DOHH2 (cell line): Measurements from ENCODE around the gene DLGAP3.

Source experiments
- EZH2phosphoT487 ChIP-seq: fragments of 200-600 bp; sonication (generic); IDR thresholded peaks from 2 replicates; pipeline ENCODE4 v1.6.1; 2017; ENCODE audit warnings: borderline replicate concordance, mild to moderate bottlenecking, antibody characterized with exemption, low read length, moderate library complexity, mixed read lengths
- TF ChIP-seq, protein P1 (sequence below): fragments of 200-600 bp; sonication (generic); IDR thresholded peaks from one replicate; pipeline ENCODE4 v1.5.1; 2014; ENCODE audit warnings: antibody characterized with exemption, mild to moderate bottlenecking, low read depth, low read length; ENCODE audit not compliant: poor library complexity, severe bottlenecking

GRCh38 chr1:34885405-34886247 is 43.8 kb downstream of the DLGAP3 start:
- TF ChIP-seq, protein P1, sequence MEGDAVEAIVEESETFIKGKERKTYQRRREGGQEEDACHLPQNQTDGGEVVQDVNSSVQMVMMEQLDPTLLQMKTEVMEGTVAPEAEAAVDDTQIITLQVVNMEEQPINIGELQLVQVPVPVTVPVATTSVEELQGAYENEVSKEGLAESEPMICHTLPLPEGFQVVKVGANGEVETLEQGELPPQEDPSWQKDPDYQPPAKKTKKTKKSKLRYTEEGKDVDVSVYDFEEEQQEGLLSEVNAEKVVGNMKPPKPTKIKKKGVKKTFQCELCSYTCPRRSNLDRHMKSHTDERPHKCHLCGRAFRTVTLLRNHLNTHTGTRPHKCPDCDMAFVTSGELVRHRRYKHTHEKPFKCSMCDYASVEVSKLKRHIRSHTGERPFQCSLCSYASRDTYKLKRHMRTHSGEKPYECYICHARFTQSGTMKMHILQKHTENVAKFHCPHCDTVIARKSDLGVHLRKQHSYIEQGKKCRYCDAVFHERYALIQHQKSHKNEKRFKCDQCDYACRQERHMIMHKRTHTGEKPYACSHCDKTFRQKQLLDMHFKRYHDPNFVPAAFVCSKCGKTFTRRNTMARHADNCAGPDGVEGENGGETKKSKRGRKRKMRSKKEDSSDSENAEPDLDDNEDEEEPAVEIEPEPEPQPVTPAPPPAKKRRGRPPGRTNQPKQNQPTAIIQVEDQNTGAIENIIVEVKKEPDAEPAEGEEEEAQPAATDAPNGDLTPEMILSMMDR: no peak
- TF ChIP-seq EZH2phosphoT487: no peak
